GM12865 (cell line): ENCODE results near the gene TYW5.

ENCODE experiments used
- DNase-seq: peaks from one replicate; pipeline ENCODE4 v3.0.0; 2010; ENCODE audit warnings: low read depth
- H3K4me3 ChIP-seq: 2 replicates; pipeline ENCODE4 v1.5.1; 2011; ENCODE audit warnings: mild to moderate bottlenecking, low read depth, low read length, control low read depth
- CTCF ChIP-seq: IDR thresholded peaks from 2 replicates; pipeline ENCODE4 v1.5.1; 2011; ENCODE audit warnings: low read length, control low read depth, low read depth, inconsistent platforms; ENCODE audit not compliant: insufficient read depth; ENCODE audit errors: missing control alignments

The TYW5 gene

GRCh38 chr2:199911877-199912161 is 43.5 kb downstream of the TYW5 start:
- TF ChIP-seq CTCF: no peak
- H3K4me3 ChIP-seq: peak overlapping the region; percentile 99
- no peak for DNase-seq

GRCh38 chr2:199911052-199911876 is 44.0 kb downstream of the TYW5 start, which contains the start of gene C2orf69:
TSS of gene C2orf69 (plus strand) at chr2:199911293. CDS start at chr2:199911439, 146 bp downstream.
- peak within 1 kb of the TSS; percentile 99 for H3K4me3 ChIP-seq
- DNase-seq: peak; percentile 99
- no peak for TF ChIP-seq CTCF

- TF ChIP-seq CTCF: no peak
- DNase-seq: peak; percentile 18
- peak overlapping the region; percentile 99 for H3K4me3 ChIP-seq
Observed at GRCh38 chr2:199910338-199911051, 44.8 kb downstream of the TYW5 start.

GRCh38 chr2:199907008-199907714 is 48.1 kb downstream of the TYW5 start:
- DNase-seq: no peak
- no peak overlapping the region for H3K4me3 ChIP-seq
- TF ChIP-seq CTCF: no peak

- no peak for TF ChIP-seq CTCF
Observed at GRCh38 chr2:199903111-199903510, 52.2 kb downstream of the TYW5 start.

GRCh38 chr2:199902486-199903110 is 52.7 kb downstream of the TYW5 start:
- TF ChIP-seq CTCF: no peak
- no peak overlapping the region for H3K4me3 ChIP-seq
- DNase-seq: no peak

More at GRCh38 chr2:199903111-199903510, 52.2 kb downstream of the TYW5 start:
- H3K4me3 ChIP-seq: no peak overlapping the region
- no peak for DNase-seq
